Sigmoid colon (tissue), 7 donors: Measurements from ENCODE around the gene EIF4E2. TPM values are rescaled to one million over a fixed set of nuclear protein-coding genes. Genes with fewer than 3 reads are reported as not detected.

Experiments
- DNase-seq: peaks from one replicate; pipeline ENCODE4 v3.0.0-alpha.2; 2019
- H3K27ac ChIP-seq, 4 donors: fragments of 200-600 bp; sonication (generic); one replicate each; pipeline ENCODE4 v1.5.1; 2016 to 2019; ENCODE audit warnings: mild to moderate bottlenecking in 1 of 4
- H3K27me3 ChIP-seq, 3 donors: fragments of 200-600 bp; sonication (generic); one replicate each; pipeline ENCODE4 v1.5.1; 2019; ENCODE audit warnings: mild to moderate bottlenecking in 1 of 3
- H3K36me3 ChIP-seq, 4 donors: fragments of 200-600 bp; sonication (generic); one replicate each; pipeline ENCODE4 v1.5.1; 2016 to 2019
- H3K4me1 ChIP-seq, 4 donors: fragments of 200-600 bp; sonication (generic); one replicate each; pipeline ENCODE4 v1.5.1; 2017 to 2019
- H3K4me3 ChIP-seq, 4 donors: fragments of 200-600 bp; sonication (generic); one replicate each; pipeline ENCODE4 v1.5.1; 2017 to 2019; ENCODE audit warnings: mild to moderate bottlenecking in 2 of 4, moderate library complexity in 1 of 4
- H3K9me3 ChIP-seq, 4 donors: fragments of 200-600 bp in 3 of 4; sonication (generic) in 3 of 4; one replicate each; pipeline versions ENCODE4 v1.5.1 to v1.6.1; 2013 to 2019
- CTCF ChIP-seq, 4 experiments: fragments of 450-650 bp in 3 of 4; fragments of 200-600 bp in 1 of 4; IDR thresholded peaks; one replicate each; pipeline ENCODE4 v1.5.1; 2016 to 2019; ENCODE audit warnings: antibody characterized with exemption in 4 of 4, mild to moderate bottlenecking in 3 of 4, moderate library complexity in 2 of 4
- EP300 ChIP-seq, 4 donors: sonication (generic); formaldehyde crosslinking; IDR thresholded peaks; one replicate each; pipeline ENCODE4 v1.6.1; 2017; ENCODE audit warnings: antibody characterized with exemption in 4 of 4
- POLR2A ChIP-seq, 2 donors: fragments of 450-650 bp; IDR thresholded peaks; one replicate each; pipeline ENCODE4 v1.6.1; 2016; ENCODE audit warnings: antibody characterized with exemption in 2 of 2, mild to moderate bottlenecking in 2 of 2, moderate library complexity in 2 of 2
- POLR2AphosphoS5 ChIP-seq, 4 donors: sonication (generic); formaldehyde crosslinking; IDR thresholded peaks; one replicate each; pipeline ENCODE4 v1.6.1; 2017; ENCODE audit warnings: antibody characterized with exemption in 4 of 4
- WGBS, 2 donors: extraction: QIAGEN DNeasy Blood & Tissue Kit; methylation state at CpG; one replicate each; pipeline ENCODE4 v1.1.7; 2013; 5-methylcytosine and 5-hydroxymethylcytosine counted together
- intact Hi-C: fragments of 100-400 bp; cut with DNase I; formaldehyde crosslinking; loops from one replicate; pipeline ENCODE4 v1.15.1; 2023
- polyA plus RNA-seq, 3 donors: library from polyadenylated mRNA; stranded (reverse); fragments of 200-250 nt; gene quantifications; one replicate each; pipeline ENCODE4 v1.2.3, GENCODE V29; 2013
- total RNA-seq, 4 donors: library from RNA; depleted of rRNA; stranded (reverse); fragments of >200 nt; gene quantifications; one replicate each; pipeline ENCODE4 v1.1.0, GENCODE V29; 2016
- donor health status: healthy with polysubstance abuse.
- donor health status: Bipolar disorder and iron deficiency.
- donor health status: healthy.

The EIF4E2 gene
- total and polyA plus RNA-seq, 7 donors: 42.5 to 131 (median 55.1) TPM

- no peaks in the 10 kb centered on the region for H3K27me3 ChIP-seq
- TF ChIP-seq CTCF (IDR thresholded peaks at IDR 0.05): no peak
- no peak for TF ChIP-seq POLR2A (IDR thresholded peaks at IDR 0.05)
- TF ChIP-seq POLR2AphosphoS5 (IDR thresholded peaks at IDR 0.05): no peak
- TF ChIP-seq EP300 (IDR thresholded peaks at IDR 0.05): no peak
- no peak overlapping the region for H3K27ac ChIP-seq
- H3K4me3 ChIP-seq: no peak overlapping the region
- no peaks in the 10 kb centered on the region for H3K36me3 ChIP-seq
- WGBS, 2 donors: 89 to 95% methylated on average over 10 of the region's 10 CpGs
- no peaks in the 10 kb centered on the region for H3K9me3 ChIP-seq
- DNase-seq: no peak
- peaks cover 0 to 8% (median 4%) of the 10 kb centered on the region in 4 donors for H3K4me1 ChIP-seq
- intact Hi-C loops: loop anchor here (10.0 kb wide), 1 partner anchor 840 kb away; no protein-coding TSS in a partner anchor
Measured at GRCh38 chr2:232604535-232604934, 54.0 kb downstream of the EIF4E2 start.

GRCh38 chr2:232607011-232607410, 56.5 kb downstream of the EIF4E2 start:
- DNase-seq: no peak
- Histone ChIP-seq H3K9me3 (no peaks in the 10 kb centered on the region), H3K27ac (no peak overlapping the region), H3K4me3 (no peak overlapping the region), H3K4me1 (peaks cover 0 to 8% (median 4%) of the 10 kb centered on the region in 4 donors), H3K27me3 (no peaks in the 10 kb centered on the region), H3K36me3 (no peaks in the 10 kb centered on the region)
- 92 to 94% methylated on average over 17 of the region's 17 CpGs for WGBS, 2 donors
- intact Hi-C loops: loop anchor here (2.0 to 10.0 kb wide), 3 partner anchors 90 to 838 kb away; partner anchors contain the start of gene GIGYF2
- no peak for TF ChIP-seq POLR2AphosphoS5 (IDR thresholded peaks at IDR 0.05)
- TF ChIP-seq CTCF (IDR thresholded peaks at IDR 0.05): no peak
- no peak for TF ChIP-seq EP300 (IDR thresholded peaks at IDR 0.05)
- no peak for TF ChIP-seq POLR2A (IDR thresholded peaks at IDR 0.05)

- 81% methylated on average over 8 of the region's 8 CpGs for WGBS, 2 donors
- Histone ChIP-seq H3K36me3 (no peaks in the 10 kb centered on the region), H3K4me1 (peaks cover 0 to 8% (median 4%) of the 10 kb centered on the region in 4 donors), H3K9me3 (no peaks in the 10 kb centered on the region), H3K27me3 (no peaks in the 10 kb centered on the region), H3K4me3 (no peak overlapping the region), H3K27ac (no peak overlapping the region)
- TF ChIP-seq CTCF (IDR thresholded peaks at IDR 0.05): no peak
- TF ChIP-seq POLR2A (IDR thresholded peaks at IDR 0.05): no peak
- no peak for DNase-seq
- intact Hi-C loops: loop anchor here (5.0 to 10.0 kb wide), 2 partner anchors 443 to 835 kb away; no protein-coding TSS in a partner anchor
Measured at GRCh38 chr2:232609607-232610006, 59.1 kb downstream of the EIF4E2 start.

GRCh38 chr2:232610081-232610480, 59.6 kb downstream of the EIF4E2 start:
- 85 to 86% methylated on average over 3 of the region's 3 CpGs for WGBS, 2 donors
- H3K36me3 ChIP-seq: no peaks in the 10 kb centered on the region
- H3K9me3 ChIP-seq: no peaks in the 10 kb centered on the region
- no peak overlapping the region for H3K27ac ChIP-seq
- peaks cover 0 to 8% (median 4%) of the 10 kb centered on the region in 4 donors for H3K4me1 ChIP-seq
- intact Hi-C loops: no loop called here
- TF ChIP-seq POLR2AphosphoS5 (IDR thresholded peaks at IDR 0.05) (no peak), POLR2A (IDR thresholded peaks at IDR 0.05) (no peak), CTCF (IDR thresholded peaks at IDR 0.05) (no peak), EP300 (IDR thresholded peaks at IDR 0.05) (no peak)
- no peak for DNase-seq
- no peak overlapping the region for H3K4me3 ChIP-seq
- no peaks in the 10 kb centered on the region for H3K27me3 ChIP-seq

- no peaks in the 10 kb centered on the region for H3K9me3 ChIP-seq
- intact Hi-C loops: no loop called here
- 89 to 91% methylated on average over 6 of the region's 6 CpGs for WGBS, 2 donors
- no peak overlapping the region for H3K27ac ChIP-seq
- H3K27me3 ChIP-seq: no peaks in the 10 kb centered on the region
- no peak for TF ChIP-seq POLR2A (IDR thresholded peaks at IDR 0.05)
- TF ChIP-seq EP300 (IDR thresholded peaks at IDR 0.05): no peak
- TF ChIP-seq POLR2AphosphoS5 (IDR thresholded peaks at IDR 0.05): no peak
- H3K36me3 ChIP-seq: no peaks in the 10 kb centered on the region
- H3K4me1 ChIP-seq: peaks cover 0 to 4% (median 0%) of the 10 kb centered on the region in 4 donors
- no peak overlapping the region for H3K4me3 ChIP-seq
- no peak for DNase-seq
Measured at GRCh38 chr2:232611061-232611460, 60.6 kb downstream of the EIF4E2 start.
